AG08396 (cell line): ENCODE results near the gene FRMD8.

Experiments
- DNase-seq: peaks from one replicate; pipeline ENCODE4 v3.0.0; 2012; ENCODE audit warnings: low spot score, mixed read lengths

Gene FRMD8

GRCh38 chr11:65376138-65376713 is 10.2 kb upstream of the FRMD8 start:
- no peak for DNase-seq

GRCh38 chr11:65377036-65377435 is 9.4 kb upstream of the FRMD8 start:
- DNase-seq: no peak

GRCh38 chr11:65377777-65378176 is 8.7 kb upstream of the FRMD8 start:
- no peak for DNase-seq

GRCh38 chr11:65378208-65378927 is 8.1 kb upstream of the FRMD8 start:
- DNase-seq: no peak

GRCh38 chr11:65378928-65379638 is 7.4 kb upstream of the FRMD8 start:
- DNase-seq: no peak

- DNase-seq: no peak
Observed at GRCh38 chr11:65379698-65380459, 6.6 kb upstream of the FRMD8 start.

- no peak for DNase-seq
Observed at GRCh38 chr11:65380460-65381119, 5.8 kb upstream of the FRMD8 start.

GRCh38 chr11:65381716-65382032 is 4.8 kb upstream of the FRMD8 start:
- DNase-seq: peak; percentile 47

- DNase-seq: peak; percentile 90
Observed at GRCh38 chr11:65382033-65382803, 4.2 kb upstream of the FRMD8 start, which contains the start of gene SLC25A45. TSS of gene SLC25A45 (minus strand) at chr11:65382646. CDS start at chr11:65381951, 695 bp downstream.

GRCh38 chr11:65382804-65383368 is 3.6 kb upstream of the FRMD8 start:
- no peak for DNase-seq

GRCh38 chr11:65383778-65384177 is 2.7 kb upstream of the FRMD8 start:
- no peak for DNase-seq

GRCh38 chr11:65384301-65384889 is 2.0 kb upstream of the FRMD8 start:
- DNase-seq: no peak

GRCh38 chr11:65388731-65389130 is 2.3 kb downstream of the FRMD8 start:
- DNase-seq: no peak

GRCh38 chr11:65389294-65389980 is 3.0 kb downstream of the FRMD8 start:
- DNase-seq: no peak

GRCh38 chr11:65390099-65390941 is 3.9 kb downstream of the FRMD8 start:
- peak; percentile 53 for DNase-seq

GRCh38 chr11:65390996-65391395 is 4.6 kb downstream of the FRMD8 start:
- DNase-seq: peak; percentile 69

GRCh38 chr11:65392186-65392829 is 5.9 kb downstream of the FRMD8 start:
- no peak for DNase-seq

- DNase-seq: no peak
Observed at GRCh38 chr11:65392899-65393298, 6.5 kb downstream of the FRMD8 start.
